ENCODE results near the gene DHX32.

The DHX32 gene

DNA sequence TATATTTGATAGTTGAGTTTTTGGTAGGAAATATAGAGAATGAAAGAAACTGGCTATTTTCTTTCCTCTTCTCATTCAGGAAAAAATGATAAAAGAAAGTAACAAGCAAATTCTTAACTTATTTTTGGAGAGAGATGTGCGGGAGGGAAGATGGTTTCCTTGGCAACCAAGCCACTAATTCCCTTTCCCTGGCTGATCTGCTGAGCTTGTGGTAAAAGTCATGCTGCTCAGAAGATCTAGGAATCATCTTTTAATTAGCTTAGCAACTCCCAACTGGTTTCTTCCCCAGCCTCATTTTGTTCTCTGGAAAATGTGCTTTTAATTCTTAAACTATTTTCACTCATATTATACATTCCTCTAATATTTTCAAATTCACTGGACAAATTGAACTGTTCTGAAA is 69.8 kb downstream of the DHX32 start:
- no peak for DNase-seq (ENCODE audit: low spot score)

- no peak for DNase-seq (ENCODE audit: low spot score)
Observed at GRCh38 chr10:125808047-125808446, 73.0 kb downstream of the DHX32 start.

DNA sequence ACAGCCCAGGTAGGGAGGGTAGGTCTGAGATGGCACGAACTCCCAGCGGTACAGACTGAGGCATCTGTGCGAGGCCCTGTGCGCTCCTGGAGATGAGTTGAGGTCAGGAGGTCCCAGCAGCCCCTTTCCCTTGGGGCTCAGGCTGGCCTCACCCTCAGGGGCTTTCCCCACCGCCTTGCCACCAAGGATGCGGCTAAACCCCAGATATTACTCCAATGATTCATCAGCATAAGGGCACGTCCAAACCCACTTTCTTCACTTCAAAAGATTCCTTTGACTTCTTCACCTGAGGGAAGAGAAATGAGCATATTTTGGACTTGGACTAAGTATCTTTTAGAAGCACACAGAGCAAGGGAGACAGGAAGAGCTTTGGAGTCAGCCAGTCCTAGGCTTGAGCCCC is 78.4 kb downstream of the DHX32 start:
- no peak for DNase-seq (ENCODE audit: low spot score)

- DNase-seq (ENCODE audit: low spot score), result no peak
Observed at GRCh38 chr10:125802131-125802530, 79.0 kb downstream of the DHX32 start.

DNA sequence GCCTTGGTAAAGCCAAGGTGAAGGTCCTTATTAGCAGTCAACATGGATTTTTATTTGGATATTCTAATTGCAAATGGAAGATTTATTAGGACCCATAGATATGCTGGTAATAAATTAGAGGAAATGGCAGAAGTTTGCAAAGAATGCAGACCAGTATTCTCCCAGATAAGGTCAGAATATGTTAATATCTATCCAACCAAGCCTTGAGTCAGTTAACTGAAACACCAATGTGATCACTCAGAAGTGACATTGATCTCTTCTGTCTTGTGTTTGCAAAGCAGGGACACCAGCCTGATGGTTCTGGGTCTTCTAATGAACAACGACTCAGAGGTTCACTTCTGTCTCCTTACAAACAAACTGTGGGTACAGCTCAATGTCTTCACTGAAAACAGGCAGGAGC is 79.5 kb downstream of the DHX32 start:
- no peak for DNase-seq (ENCODE audit: low spot score)

- DNase-seq (ENCODE audit: low spot score), result no peak
Observed at GRCh38 chr10:125799451-125800182, 81.5 kb downstream of the DHX32 start.

DNA sequence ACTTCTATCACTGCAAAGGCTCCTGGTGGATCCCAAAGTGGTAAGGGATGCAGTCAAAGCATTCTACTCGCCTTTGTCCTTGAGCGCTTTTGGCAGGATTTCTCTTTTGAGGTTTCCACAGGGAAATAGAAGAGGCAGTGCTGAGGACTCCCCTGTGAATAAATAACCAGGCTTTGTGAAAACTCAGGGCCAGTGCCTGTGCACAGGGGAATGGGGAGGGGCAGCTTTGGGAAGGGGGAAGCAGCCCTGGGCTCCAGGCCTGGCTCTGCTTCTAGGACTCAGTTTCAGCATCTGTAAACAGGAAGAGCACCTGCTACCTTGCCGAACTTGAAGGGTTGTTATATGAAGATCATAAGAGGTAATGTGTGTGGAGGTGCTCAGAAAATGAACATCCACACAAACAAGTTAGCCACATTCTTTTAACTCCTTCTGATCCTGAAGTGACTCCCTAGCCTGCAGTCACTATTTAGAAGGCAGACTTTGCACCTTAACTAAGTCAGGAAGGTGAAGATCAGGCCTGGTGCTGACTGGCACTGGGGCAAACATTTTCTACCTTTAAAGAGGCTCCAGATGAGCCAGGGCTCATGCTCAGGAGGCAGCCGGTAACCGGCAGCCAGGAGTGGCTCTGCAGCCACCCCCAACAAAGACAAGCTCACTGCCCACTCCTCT is 83.0 kb downstream of the DHX32 start:
- no peak for DNase-seq (ENCODE audit: low spot score)

- no peak for DNase-seq (ENCODE audit: low spot score)
Observed at GRCh38 chr10:125797424-125797823, 83.7 kb downstream of the DHX32 start.

- DNase-seq (ENCODE audit: low spot score), result no peak
Observed at GRCh38 chr10:125795637-125796190, 85.4 kb downstream of the DHX32 start.

GRCh38 chr10:125795128-125795527 is 86.0 kb downstream of the DHX32 start:
- DNase-seq (ENCODE audit: low spot score), result no peak

GRCh38 chr10:125792342-125793300 is 88.5 kb downstream of the DHX32 start:
- no peak for DNase-seq (ENCODE audit: low spot score)

DNA sequence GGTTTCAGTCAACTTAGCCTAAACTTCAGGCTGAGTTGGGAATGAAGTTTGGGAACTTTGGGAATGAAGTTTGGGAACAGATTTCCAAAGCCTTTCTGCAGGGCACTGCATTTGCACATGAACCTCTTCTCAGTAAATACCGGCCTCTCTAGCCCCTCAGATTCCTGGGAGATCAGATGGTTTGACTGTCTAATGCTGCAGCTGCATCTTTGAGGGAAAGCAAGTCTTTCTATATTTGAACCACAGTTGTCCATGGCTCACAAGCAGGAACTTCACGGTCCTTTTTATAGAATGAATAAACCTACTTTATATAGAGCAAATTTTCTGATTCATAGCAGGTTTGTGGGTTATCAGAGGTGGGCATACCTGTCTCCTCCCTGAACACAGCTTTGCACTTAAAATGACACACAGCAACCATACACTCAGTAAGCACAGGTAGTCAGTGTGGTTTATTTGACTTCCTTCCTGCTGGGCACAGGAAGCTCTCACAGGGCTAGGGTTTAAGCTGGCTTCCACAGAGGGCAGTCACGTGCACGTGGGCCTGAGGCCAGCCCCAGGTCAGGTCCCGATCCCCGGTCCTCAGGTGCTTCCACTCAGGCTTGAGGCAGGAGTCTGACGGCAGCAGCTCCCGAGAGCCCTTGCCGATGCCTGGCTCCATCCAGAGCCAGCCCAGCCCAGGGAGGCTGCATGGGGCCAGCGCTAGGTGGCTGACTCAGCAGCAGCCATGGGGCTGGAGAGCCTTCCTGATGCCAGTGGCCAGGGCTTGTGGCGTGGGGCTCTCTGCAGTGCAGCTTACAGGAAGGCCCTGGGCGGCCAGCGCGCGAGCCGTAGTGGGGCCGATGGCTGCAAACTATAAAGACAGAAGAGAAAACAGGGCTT is 92.7 kb downstream of the DHX32 start:
- no peak for DNase-seq (ENCODE audit: low spot score)
